Stimulated activated CD4-positive, alpha-beta T cell treated with anti-CD3 and anti-CD28 coated beads, TNF-alpha, amount 100 ng/mL, for 24 hours (primary cell): ENCODE measurements around the gene BIN1.

Experiments
- DNase-seq, 3 experiments: peaks; one replicate each; pipeline ENCODE4 v3.0.0-alpha.2; 2020; ENCODE audit warnings: low read depth in 3 of 3

The BIN1 gene

GRCh38 chr2:127090281-127091120 lies 16.5 kb downstream of the BIN1 start:
- no peak for DNase-seq

GRCh38 chr2:127089478-127090235 lies 17.3 kb downstream of the BIN1 start:
- DNase-seq: no peak

GRCh38 chr2:127088706-127089105 lies 18.2 kb downstream of the BIN1 start:
- no peak for DNase-seq

- DNase-seq: no peak
Observed at GRCh38 chr2:127087791-127088495, 19.0 kb downstream of the BIN1 start.

- DNase-seq: no peak
Observed at GRCh38 chr2:127086990-127087790, 19.8 kb downstream of the BIN1 start.

GRCh38 chr2:127085317-127085681 lies 21.7 kb downstream of the BIN1 start:
- DNase-seq: no peak

- DNase-seq: no peak
Observed at GRCh38 chr2:127084611-127085316, 22.2 kb downstream of the BIN1 start.

GRCh38 chr2:127083819-127084503 lies 23.0 kb downstream of the BIN1 start:
- DNase-seq: no peak

- no peak for DNase-seq
Observed at GRCh38 chr2:127082974-127083373, 24.0 kb downstream of the BIN1 start.

GRCh38 chr2:127081826-127082633 lies 24.9 kb downstream of the BIN1 start:
- peak in 2 of 3 experiments; percentile 37 to 62 for DNase-seq

- DNase-seq: peak in 1 of 3 experiments; percentile 53
Observed at GRCh38 chr2:127080938-127081755, 25.8 kb downstream of the BIN1 start.

- peak in 1 of 3 experiments; percentile 59 for DNase-seq
Observed at GRCh38 chr2:127080226-127080937, 26.6 kb downstream of the BIN1 start.

- no peak for DNase-seq
Observed at GRCh38 chr2:127079358-127079920, 27.5 kb downstream of the BIN1 start.

GRCh38 chr2:127078666-127079270 lies 28.2 kb downstream of the BIN1 start:
- DNase-seq: no peak

GRCh38 chr2:127078028-127078427 lies 28.9 kb downstream of the BIN1 start:
- DNase-seq: no peak

GRCh38 chr2:127076924-127077323 lies 30.0 kb downstream of the BIN1 start:
- no peak for DNase-seq

GRCh38 chr2:127076290-127076689 lies 30.7 kb downstream of the BIN1 start:
- DNase-seq: no peak
